Loucy (cell line): ENCODE data around the gene MAP3K20.

ENCODE experiments used
- H2AFZ ChIP-seq: fragments of 200-600 bp; sonication (generic); 2 replicates; pipeline ENCODE4 v1.6.0; 2016; ENCODE audit warnings: antibody characterized with exemption, mild to moderate bottlenecking, low read length, moderate library complexity
- H3F3A ChIP-seq: fragments of 200-600 bp; 2 replicates; pipeline ENCODE4 v1.6.0; 2016; ENCODE audit warnings: antibody characterized with exemption, low read depth, mild to moderate bottlenecking
- H3K27me3 ChIP-seq: fragments of 200-600 bp; sonication (generic); 2 replicates; pipeline ENCODE4 v1.6.1; 2014; ENCODE audit warnings: low read length, mild to moderate bottlenecking; ENCODE audit not compliant: insufficient read depth, poor library complexity, severe bottlenecking
- H3K36me3 ChIP-seq: fragments of 200-600 bp; sonication (generic); 2 replicates; pipeline ENCODE4 v1.6.1; 2016; ENCODE audit warnings: low read length; ENCODE audit not compliant: insufficient read depth
- H3K4me1 ChIP-seq: fragments of 200-600 bp; sonication (generic); 2 replicates; pipeline ENCODE4 v1.5.1; 2014; ENCODE audit warnings: low read length, mild to moderate bottlenecking; ENCODE audit not compliant: insufficient read depth, poor library complexity, severe bottlenecking
- H3K4me2 ChIP-seq: fragments of 200-600 bp; sonication (generic); 2 replicates; pipeline ENCODE4 v1.6.0; 2014; ENCODE audit warnings: antibody characterized with exemption, low read length, low read depth, mild to moderate bottlenecking; ENCODE audit not compliant: poor library complexity, severe bottlenecking
- H3K4me3 ChIP-seq: fragments of 200-600 bp; sonication (generic); 2 replicates; pipeline ENCODE4 v1.5.1; 2014; ENCODE audit warnings: low read length, mild to moderate bottlenecking, mixed read lengths; ENCODE audit not compliant: poor library complexity, severe bottlenecking
- H3K79me2 ChIP-seq: fragments of 200-600 bp; sonication (generic); 2 replicates; pipeline ENCODE4 v1.6.1; 2014; ENCODE audit warnings: low read length; ENCODE audit not compliant: insufficient read depth
- H3K9ac ChIP-seq: fragments of 200-600 bp; sonication (generic); 2 replicates; pipeline ENCODE4 v1.6.0; 2014; ENCODE audit warnings: mild to moderate bottlenecking, low read depth, low read length, moderate library complexity; ENCODE audit not compliant: poor library complexity, severe bottlenecking
- H3K9me2 ChIP-seq: fragments of 200-600 bp; sonication (generic); replicated peaks from 2 replicates; pipeline ENCODE4 v1.6.1; 2016; ENCODE audit warnings: low read depth, low read length, mixed read lengths
- H3K9me3 ChIP-seq: fragments of 200-600 bp; sonication (generic); 2 replicates; pipeline ENCODE4 v1.6.1; 2014; ENCODE audit warnings: mild to moderate bottlenecking, antibody characterized with exemption, low read length, low read depth; ENCODE audit not compliant: insufficient read depth
- H4K20me1 ChIP-seq: fragments of 200-600 bp; sonication (generic); 2 replicates; pipeline ENCODE4 v1.6.0; 2014; ENCODE audit warnings: antibody characterized with exemption, low read length, mild to moderate bottlenecking; ENCODE audit not compliant: insufficient read depth, poor library complexity, severe bottlenecking
- EZH2phosphoT487 ChIP-seq: fragments of 200-600 bp; IDR thresholded peaks from 2 replicates; pipeline ENCODE4 v1.6.1; 2018; ENCODE audit warnings: antibody characterized with exemption, mild to moderate bottlenecking, moderate library complexity, borderline replicate concordance
- TF ChIP-seq, protein P1 (sequence below): fragments of 200-600 bp; sonication (generic); conservative IDR thresholded peaks from 2 replicates; pipeline ENCODE4 v1.5.1; 2014; ENCODE audit warnings: mild to moderate bottlenecking, antibody characterized with exemption, low read length

MAP3K20 gene

GRCh38 chr2:173075781-173076580, at the start of gene MAP3K20:
Gene MAP3K20 (plus strand): TSS chr2:173075846. CDS start chr2:173091032, 15,186 bp downstream.
- Histone ChIP-seq H3F3A (no peaks in the 10 kb centered on the region), H3K9me2 (no peaks in the 10 kb centered on the region), H4K20me1 (no peaks in the 10 kb centered on the region), H3K4me1 (no peaks in the 10 kb centered on the region), H2AFZ (no peak within 1 kb of the TSS), H3K27me3 (no peaks in the 10 kb centered on the region), H3K79me2 (no peaks in the 10 kb centered on the region), H3K4me2 (no peak within 1 kb of the TSS), H3K9ac (no peak within 1 kb of the TSS), H3K36me3 (no peaks in the 10 kb centered on the region), H3K4me3 (no peak within 1 kb of the TSS), H3K9me3 (no peaks in the 10 kb centered on the region)
- TF ChIP-seq, protein P1, sequence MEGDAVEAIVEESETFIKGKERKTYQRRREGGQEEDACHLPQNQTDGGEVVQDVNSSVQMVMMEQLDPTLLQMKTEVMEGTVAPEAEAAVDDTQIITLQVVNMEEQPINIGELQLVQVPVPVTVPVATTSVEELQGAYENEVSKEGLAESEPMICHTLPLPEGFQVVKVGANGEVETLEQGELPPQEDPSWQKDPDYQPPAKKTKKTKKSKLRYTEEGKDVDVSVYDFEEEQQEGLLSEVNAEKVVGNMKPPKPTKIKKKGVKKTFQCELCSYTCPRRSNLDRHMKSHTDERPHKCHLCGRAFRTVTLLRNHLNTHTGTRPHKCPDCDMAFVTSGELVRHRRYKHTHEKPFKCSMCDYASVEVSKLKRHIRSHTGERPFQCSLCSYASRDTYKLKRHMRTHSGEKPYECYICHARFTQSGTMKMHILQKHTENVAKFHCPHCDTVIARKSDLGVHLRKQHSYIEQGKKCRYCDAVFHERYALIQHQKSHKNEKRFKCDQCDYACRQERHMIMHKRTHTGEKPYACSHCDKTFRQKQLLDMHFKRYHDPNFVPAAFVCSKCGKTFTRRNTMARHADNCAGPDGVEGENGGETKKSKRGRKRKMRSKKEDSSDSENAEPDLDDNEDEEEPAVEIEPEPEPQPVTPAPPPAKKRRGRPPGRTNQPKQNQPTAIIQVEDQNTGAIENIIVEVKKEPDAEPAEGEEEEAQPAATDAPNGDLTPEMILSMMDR, result no peak
- no peak for TF ChIP-seq EZH2phosphoT487

- H3K9ac ChIP-seq, result no peak overlapping the region
- no peaks in the 10 kb centered on the region for H3K36me3 ChIP-seq
- no peaks in the 10 kb centered on the region for H3K9me3 ChIP-seq
- H3F3A ChIP-seq, result no peaks in the 10 kb centered on the region
- TF ChIP-seq, protein P1, result no peak
- TF ChIP-seq EZH2phosphoT487, result no peak
- H3K27me3 ChIP-seq, result no peaks in the 10 kb centered on the region
- H2AFZ ChIP-seq, result no peak overlapping the region
- no peaks in the 10 kb centered on the region for H3K79me2 ChIP-seq
- H3K4me3 ChIP-seq, result no peak overlapping the region
- no peak overlapping the region for H3K4me2 ChIP-seq
- no peaks in the 10 kb centered on the region for H3K9me2 ChIP-seq
- H3K4me1 ChIP-seq, result no peaks in the 10 kb centered on the region
- H4K20me1 ChIP-seq, result no peaks in the 10 kb centered on the region
These were observed 49.2 kb upstream of the MAP3K20 start for GRCh38 chr2:173026479-173026878.

DNA sequence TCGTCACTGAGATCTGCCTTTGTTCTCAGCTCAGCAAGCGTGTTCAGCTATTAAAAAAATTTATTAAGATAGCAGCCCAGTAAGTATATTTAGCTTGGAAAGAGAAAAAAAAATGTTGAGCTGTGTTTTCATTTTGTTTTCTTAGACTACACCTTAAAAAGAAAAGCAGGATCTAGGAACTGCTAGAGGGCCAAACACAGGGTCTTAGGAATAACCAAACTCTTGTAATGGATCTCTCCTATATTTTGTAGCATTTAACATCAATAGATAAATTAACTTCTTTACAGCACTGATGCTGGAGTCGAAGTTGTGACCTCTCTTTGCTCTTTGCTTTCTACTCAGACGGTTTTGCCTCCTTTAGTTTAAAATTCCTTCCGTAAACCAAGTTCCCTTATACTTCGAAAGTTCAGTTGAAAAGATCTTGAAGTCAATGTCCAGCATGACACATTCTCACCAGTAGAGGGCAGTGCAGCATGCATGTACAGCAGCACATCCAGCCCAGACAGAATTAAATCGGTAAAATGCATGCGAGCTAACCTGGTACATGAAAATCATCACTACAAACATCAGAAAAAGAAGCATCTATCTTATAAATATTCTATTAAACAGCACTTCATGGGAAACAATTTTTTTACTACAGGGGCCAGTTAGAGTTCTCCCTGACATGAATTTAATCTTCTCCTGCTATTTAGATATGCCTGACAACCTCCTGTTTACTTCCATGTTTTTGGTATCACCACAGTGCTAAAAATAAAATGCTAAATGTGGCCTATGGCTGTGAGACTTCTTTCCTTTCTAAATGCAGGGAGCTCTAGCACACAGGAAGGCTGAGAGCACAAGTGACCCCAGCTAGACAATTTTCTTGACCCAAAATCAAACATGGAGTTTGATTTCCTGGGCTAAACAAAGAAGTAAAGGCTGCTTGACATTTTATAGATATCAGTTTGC, 48.2 kb upstream of the MAP3K20 start:
- H3K79me2 ChIP-seq, result no peaks in the 10 kb centered on the region
- no peaks in the 10 kb centered on the region for H3K4me1 ChIP-seq
- no peaks in the 10 kb centered on the region for H3K9me3 ChIP-seq
- peak overlapping the region; percentile 82 for H2AFZ ChIP-seq
- TF ChIP-seq EZH2phosphoT487, result no peak
- TF ChIP-seq, protein P1, result peak; percentile 98
- H4K20me1 ChIP-seq, result no peaks in the 10 kb centered on the region
- no peaks in the 10 kb centered on the region for H3F3A ChIP-seq
- no peaks in the 10 kb centered on the region for H3K9me2 ChIP-seq
- no peak overlapping the region for H3K4me2 ChIP-seq
- H3K9ac ChIP-seq, result no peak overlapping the region
- H3K4me3 ChIP-seq, result no peak overlapping the region
- H3K27me3 ChIP-seq, result no peaks in the 10 kb centered on the region
- no peaks in the 10 kb centered on the region for H3K36me3 ChIP-seq
